NCI-H82 treated with DMSO at 0.1 percent for 48 hours (cell line): ENCODE data around the gene PCDHB6.
"Not testable (repeated sequence)": the region's sequence is repeated elsewhere in the genome, so short reads cannot be mapped to it uniquely, and the experiment has no call there.

ENCODE experiments used
- DNase-seq: peaks from one replicate; lab custom pipeline; 2025; ENCODE audit not compliant: unreplicated experiment; lab: John Stamatoyannopoulos, UW

Gene PCDHB6

GRCh38 chr5:141201646-141202045, 51.8 kb downstream of the PCDHB6 start:
- not testable (repeated sequence) for DNase-seq
